ENCODE data around the gene ACE2. TPM values are rescaled to one million over a fixed set of nuclear protein-coding genes. Genes with fewer than 3 reads are reported as not detected.

ACE2 gene
- polyA plus RNA-seq, 1 donor (not counting 4 experiments of a cell fraction or from before 2014, with no cell fraction given), result 0.51 TPM

- Histone ChIP-seq H3K9ac (ENCODE audit: control insufficient read depth, extremely low read depth, insufficient read depth, low read length) (no peak overlapping the region), H3K9me1 (ENCODE audit: control insufficient read depth, extremely low read depth, insufficient read depth, low read length) (no peaks in the 10 kb centered on the region), H3K27me3 (ENCODE audit: control insufficient read depth, extremely low read depth, insufficient read depth, low read length) (no peaks in the 10 kb centered on the region), H3K79me2 (ENCODE audit: control insufficient read depth, insufficient read depth, low read length) (no peaks in the 10 kb centered on the region), H3K9me3 (ENCODE audit: control insufficient read depth, low read depth, low read length) (no peaks in the 10 kb centered on the region), H3K4me2 (ENCODE audit: control insufficient read depth, extremely low read depth, insufficient read depth, low read depth, low read length) (no peak overlapping the region), H3K27ac (ENCODE audit: control insufficient read depth, insufficient read depth, low read length) (no peak overlapping the region), H4K20me1 (ENCODE audit: control insufficient read depth, extremely low read depth, insufficient read depth, low read length) (no peaks in the 10 kb centered on the region), H3K4me1 (ENCODE audit: control insufficient read depth, extremely low read depth, insufficient read depth, low read length) (peaks cover 7% of the 10 kb centered on the region), H2AFZ (ENCODE audit: control insufficient read depth, low read length) (no peak overlapping the region), H3K36me3 (ENCODE audit: control insufficient read depth in 2 of 2, extremely low read depth in 1 of 2, insufficient read depth in 2 of 2, low read length in 2 of 2) (no peaks in the 10 kb centered on the region), H3K4me3 (ENCODE audit: control insufficient read depth in 2 of 3, extremely low read depth in 1 of 3, insufficient read depth in 2 of 3, low read depth in 1 of 3, low read length in 3 of 3) (no peak overlapping the region)
- dilution Hi-C loops (cut with MboI; ENCODE audit: extremely low pct_ligation_motif_present, low sequenced_read_pairs), result no loop called here
- FAIRE-seq (no peak), DNase-seq (ENCODE audit: low read depth, low spot score) (no peak)
- TF ChIP-seq EZH2 (IDR thresholded peaks at IDR 0.05; ENCODE audit: low read length), result no peak
- no peak for TF ChIP-seq CTCF (optimal IDR thresholded peaks at IDR 0.05 in 1 of 3, IDR thresholded peaks at IDR 0.05 in 1 of 3, conservative IDR thresholded peaks at IDR 0.05 in 1 of 3; ENCODE audit: extremely low read depth in 1 of 3, insufficient read depth in 2 of 3, low read length in 3 of 3)
Measured at GRCh38 chrX:15576019-15576418, 24.7 kb downstream of the ACE2 start.

- dilution Hi-C loops (cut with MboI; ENCODE audit: extremely low pct_ligation_motif_present, low sequenced_read_pairs), result no loop called here
- no peaks in the 10 kb centered on the region for H3K9me3 ChIP-seq (ENCODE audit: control insufficient read depth, low read depth, low read length)
- no peaks in the 10 kb centered on the region for H3K79me2 ChIP-seq (ENCODE audit: control insufficient read depth, insufficient read depth, low read length)
- no peak for TF ChIP-seq CTCF (optimal IDR thresholded peaks at IDR 0.05 in 1 of 3, IDR thresholded peaks at IDR 0.05 in 1 of 3, conservative IDR thresholded peaks at IDR 0.05 in 1 of 3; ENCODE audit: extremely low read depth in 1 of 3, insufficient read depth in 2 of 3, low read length in 3 of 3)
- TF ChIP-seq EZH2 (IDR thresholded peaks at IDR 0.05; ENCODE audit: low read length), result no peak
- H3K36me3 ChIP-seq (ENCODE audit: control insufficient read depth in 2 of 2, extremely low read depth in 1 of 2, insufficient read depth in 2 of 2, low read length in 2 of 2), result no peaks in the 10 kb centered on the region
- no peak overlapping the region for H3K4me3 ChIP-seq (ENCODE audit: control insufficient read depth in 2 of 3, extremely low read depth in 1 of 3, insufficient read depth in 2 of 3, low read depth in 1 of 3, low read length in 3 of 3)
- no peaks in the 10 kb centered on the region for H3K4me1 ChIP-seq (ENCODE audit: control insufficient read depth, extremely low read depth, insufficient read depth, low read length)
- no peak overlapping the region for H2AFZ ChIP-seq (ENCODE audit: control insufficient read depth, low read length)
- no peaks in the 10 kb centered on the region for H4K20me1 ChIP-seq (ENCODE audit: control insufficient read depth, extremely low read depth, insufficient read depth, low read length)
- no peak overlapping the region for H3K9ac ChIP-seq (ENCODE audit: control insufficient read depth, extremely low read depth, insufficient read depth, low read length)
- H3K27ac ChIP-seq (ENCODE audit: control insufficient read depth, insufficient read depth, low read length), result no peak overlapping the region
- no peaks in the 10 kb centered on the region for H3K27me3 ChIP-seq (ENCODE audit: control insufficient read depth, extremely low read depth, insufficient read depth, low read length)
- no peak for FAIRE-seq
- DNase-seq (ENCODE audit: low read depth, low spot score), result no peak
- H3K9me1 ChIP-seq (ENCODE audit: control insufficient read depth, extremely low read depth, insufficient read depth, low read length), result no peaks in the 10 kb centered on the region
- H3K4me2 ChIP-seq (ENCODE audit: control insufficient read depth, extremely low read depth, insufficient read depth, low read depth, low read length), result no peak overlapping the region
Measured at GRCh38 chrX:15574017-15574416, 26.7 kb downstream of the ACE2 start.
